GM18873 (cell line): Measurements from ENCODE around the gene FBXW10.
"Not testable (repeated sequence)": the region's sequence is repeated elsewhere in the genome, so short reads cannot be mapped to it uniquely, and the experiment has no call there.

Source experiments
- ATAC-seq: cut with Tn5 transposase; IDR thresholded peaks from one replicate; pipeline ENCODE4 v1.9.1; 2021; ENCODE audit warnings: mild to moderate bottlenecking, moderate library complexity, moderate number of reproducible peaks; ENCODE audit not compliant: unreplicated experiment, low FRiP score

The FBXW10 gene

GRCh38 chr17:18750242-18750641 lies 6.4 kb downstream of the FBXW10 start:
- not testable (repeated sequence) for ATAC-seq

GRCh38 chr17:18753829-18754409 lies 10.1 kb downstream of the FBXW10 start:
- ATAC-seq = not testable (repeated sequence)

GRCh38 chr17:18755969-18756368 lies 12.1 kb downstream of the FBXW10 start:
- not testable (repeated sequence) for ATAC-seq

GRCh38 chr17:18757368-18758044 lies 13.7 kb downstream of the FBXW10 start:
- not testable (repeated sequence) for ATAC-seq

GRCh38 chr17:18758344-18758743 lies 14.5 kb downstream of the FBXW10 start:
- ATAC-seq = not testable (repeated sequence)

GRCh38 chr17:18760221-18760620 lies 16.4 kb downstream of the FBXW10 start:
- ATAC-seq = not testable (repeated sequence)

GRCh38 chr17:18770572-18770971 lies 26.7 kb downstream of the FBXW10 start:
- not testable (repeated sequence) for ATAC-seq

- ATAC-seq = not testable (repeated sequence)
Measured at GRCh38 chr17:18771066-18771465, 27.2 kb downstream of the FBXW10 start.

- ATAC-seq = no peak
Measured at GRCh38 chr17:18772471-18772870, 28.6 kb downstream of the FBXW10 start.

- peak; percentile 89 for ATAC-seq
Measured at GRCh38 chr17:18780991-18781718, 37.3 kb downstream of the FBXW10 start, which contains the start of gene TVP23B. Gene TVP23B, plus strand, starts transcription at chr17:18781183. Its CDS starts 111 bp downstream, at chr17:18781294.

GRCh38 chr17:18781805-18782204 lies 38.0 kb downstream of the FBXW10 start:
- ATAC-seq = not testable (repeated sequence)

GRCh38 chr17:18785933-18786332 lies 42.1 kb downstream of the FBXW10 start:
- not testable (repeated sequence) for ATAC-seq

- ATAC-seq = not testable (repeated sequence)
Measured at GRCh38 chr17:18786890-18787289, 43.0 kb downstream of the FBXW10 start.

GRCh38 chr17:18791402-18791801 lies 47.5 kb downstream of the FBXW10 start:
- not testable (repeated sequence) for ATAC-seq

- not testable (repeated sequence) for ATAC-seq
Measured at GRCh38 chr17:18794841-18795240, 51.0 kb downstream of the FBXW10 start.

- not testable (repeated sequence) for ATAC-seq
Measured at GRCh38 chr17:18796887-18797286, 53.0 kb downstream of the FBXW10 start.

GRCh38 chr17:18803458-18804245 lies 59.8 kb downstream of the FBXW10 start:
- not testable (repeated sequence) for ATAC-seq

- ATAC-seq = not testable (repeated sequence)
Measured at GRCh38 chr17:18815924-18816323, 72.1 kb downstream of the FBXW10 start.

GRCh38 chr17:18816489-18817371 lies 72.9 kb downstream of the FBXW10 start:
- not testable (repeated sequence) for ATAC-seq
